GM21381 (cell line): Measurements from ENCODE around the gene SNPH.

Experiments used
- ATAC-seq: cut with Tn5 transposase; IDR thresholded peaks from one replicate; pipeline ENCODE4 v1.9.1; 2021; ENCODE audit warnings: mild to moderate bottlenecking, moderate library complexity; ENCODE audit not compliant: unreplicated experiment

Gene SNPH

DNA sequence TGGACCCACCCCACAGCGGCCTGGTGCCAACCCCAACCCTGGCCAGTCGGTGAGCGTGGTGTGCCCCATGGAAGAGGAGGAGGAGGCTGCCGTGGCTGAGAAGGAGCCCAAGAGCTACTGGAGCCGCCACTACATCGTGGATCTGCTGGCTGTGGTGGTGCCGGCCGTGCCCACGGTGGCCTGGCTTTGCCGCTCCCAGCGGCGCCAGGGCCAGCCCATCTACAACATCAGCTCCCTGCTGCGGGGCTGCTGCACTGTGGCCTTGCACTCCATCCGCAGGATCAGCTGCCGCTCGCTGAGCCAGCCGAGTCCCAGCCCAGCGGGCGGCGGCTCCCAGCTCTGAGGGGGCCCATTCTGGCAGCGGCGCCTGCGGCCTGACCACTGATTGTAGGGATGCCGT, 39.6 kb downstream of the SNPH start:
- ATAC-seq, result no peak

DNA sequence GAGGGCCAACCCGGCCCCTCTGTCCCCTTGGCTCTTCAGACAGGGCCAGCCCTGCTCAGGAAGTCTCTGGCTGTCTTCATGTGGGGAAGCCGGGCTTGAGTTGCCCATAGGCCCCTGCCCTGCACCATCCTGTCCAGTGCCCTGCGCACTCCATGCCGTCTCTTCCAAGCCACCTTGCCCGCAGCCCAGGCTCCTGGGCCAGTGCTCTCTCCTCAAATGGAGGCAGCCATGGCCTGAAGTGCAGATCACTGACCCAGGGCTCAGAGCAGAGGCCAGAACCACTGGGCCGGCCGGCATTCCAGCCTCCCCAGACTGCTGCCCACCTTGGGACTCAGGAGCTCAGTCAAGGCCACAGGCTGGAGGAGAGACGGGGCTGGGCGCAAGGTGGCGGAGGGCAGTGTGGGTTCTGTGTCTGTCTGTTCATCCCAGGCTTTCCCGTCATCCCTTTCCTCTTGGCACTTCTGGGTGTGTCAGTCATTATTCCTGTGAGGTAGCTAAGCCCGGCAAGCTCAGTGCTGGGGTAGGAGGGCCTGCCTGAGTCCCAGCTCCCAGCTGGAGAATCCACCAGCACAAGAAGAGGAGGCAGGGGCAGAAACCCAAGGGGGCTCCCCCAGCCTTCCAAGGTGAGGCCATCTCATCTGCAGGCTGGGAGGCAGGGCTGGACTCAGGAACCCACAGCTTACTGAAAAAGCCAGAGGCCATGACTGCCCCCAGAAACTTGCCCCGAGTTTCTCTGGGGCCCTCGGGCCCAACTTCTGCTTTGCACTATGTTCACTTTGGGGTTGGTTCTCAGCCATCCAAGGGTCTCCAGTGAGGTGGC, 40.4 kb downstream of the SNPH start:
- ATAC-seq, result no peak

DNA sequence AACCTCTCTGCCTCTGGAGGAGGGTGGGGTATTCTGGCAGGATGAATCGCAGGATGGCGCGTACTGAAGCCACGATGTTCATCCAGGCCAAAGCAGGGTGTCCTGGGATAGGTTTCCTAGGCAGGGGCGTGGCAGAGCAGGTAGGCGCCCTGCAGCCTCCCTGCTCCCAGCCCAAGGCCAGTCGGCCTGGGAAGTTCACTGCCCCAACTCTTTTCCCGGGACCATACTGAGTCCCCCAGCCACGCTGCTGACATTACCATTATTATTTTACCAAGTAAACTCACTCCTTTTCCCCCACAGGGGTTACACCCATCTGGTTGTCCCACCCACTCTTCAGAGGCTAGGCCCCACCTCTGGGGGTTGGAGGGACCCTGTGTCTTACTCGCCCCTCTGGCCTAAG, 41.1 kb downstream of the SNPH start:
- ATAC-seq, result no peak

DNA sequence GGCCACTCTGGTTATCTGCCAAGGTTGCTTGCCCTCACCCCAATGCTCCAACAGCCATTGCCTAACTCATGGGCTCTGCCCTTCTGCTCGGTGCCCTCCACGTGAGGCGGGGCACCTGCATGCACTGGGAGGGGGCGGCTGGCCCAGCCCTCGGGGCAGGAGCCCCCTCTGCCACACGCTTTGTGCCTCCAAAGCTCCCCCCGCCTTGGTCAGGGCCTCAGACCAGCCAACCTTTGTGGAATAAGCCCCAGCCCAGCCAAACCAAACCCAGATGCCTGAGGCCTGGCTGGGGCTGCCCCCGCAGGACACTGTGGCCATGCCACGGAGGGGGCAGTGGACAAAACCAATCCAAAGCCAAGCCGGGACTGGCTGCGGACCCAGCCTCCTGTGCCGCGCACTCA, 41.5 kb downstream of the SNPH start:
- no peak for ATAC-seq

DNA sequence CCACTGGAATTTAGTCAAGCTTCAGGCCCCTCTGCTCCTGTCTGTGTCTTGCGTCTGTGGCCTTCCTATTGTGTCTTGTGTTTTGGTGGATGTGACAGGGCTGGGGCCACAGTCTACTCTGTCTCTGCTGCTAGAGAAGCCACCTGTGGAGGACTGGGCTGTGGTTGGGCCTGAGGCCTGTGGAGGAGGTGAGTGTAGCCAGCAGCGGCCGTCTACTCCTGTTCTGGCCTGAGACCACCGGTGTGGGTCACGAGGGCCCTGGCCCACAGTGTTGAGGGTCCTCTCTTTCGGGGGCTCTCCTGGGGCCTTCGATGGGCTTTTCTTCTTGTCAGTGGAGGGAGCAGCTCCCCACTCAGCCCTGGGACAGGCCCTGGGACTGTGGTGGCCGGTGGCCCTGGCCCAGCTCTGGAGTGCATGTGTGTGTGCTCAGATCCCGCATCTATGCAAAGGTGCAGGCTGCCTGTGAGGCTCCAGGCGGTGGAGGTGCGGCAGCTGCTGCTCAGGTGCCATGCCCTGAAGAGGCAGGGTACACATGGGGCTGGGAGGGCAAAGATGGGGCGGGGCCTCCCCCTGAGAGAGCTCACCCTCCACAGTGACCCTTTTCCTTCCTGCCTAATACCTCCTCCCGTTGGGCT, 42.1 kb downstream of the SNPH start:
- ATAC-seq, result no peak

DNA sequence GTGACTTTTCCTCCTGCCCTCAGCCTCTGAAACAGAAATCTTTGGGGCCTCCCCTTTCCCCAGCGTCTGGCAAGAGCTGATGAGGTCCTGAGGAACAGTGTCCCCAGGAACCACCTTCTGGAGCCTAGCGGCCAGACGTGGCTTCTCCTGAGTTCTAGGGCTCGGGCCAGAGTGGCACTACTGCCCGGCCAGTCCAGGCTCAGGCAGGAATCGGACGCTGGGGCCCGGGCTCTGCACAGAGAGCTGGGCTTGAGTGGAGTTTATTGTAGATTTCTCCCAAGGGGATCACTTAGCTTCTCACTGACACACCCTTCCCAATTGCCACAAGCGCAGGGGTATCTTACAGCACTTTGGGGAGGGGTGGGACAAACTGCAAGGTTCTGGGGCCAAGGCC, 42.6 kb downstream of the SNPH start:
- ATAC-seq, result no peak

DNA sequence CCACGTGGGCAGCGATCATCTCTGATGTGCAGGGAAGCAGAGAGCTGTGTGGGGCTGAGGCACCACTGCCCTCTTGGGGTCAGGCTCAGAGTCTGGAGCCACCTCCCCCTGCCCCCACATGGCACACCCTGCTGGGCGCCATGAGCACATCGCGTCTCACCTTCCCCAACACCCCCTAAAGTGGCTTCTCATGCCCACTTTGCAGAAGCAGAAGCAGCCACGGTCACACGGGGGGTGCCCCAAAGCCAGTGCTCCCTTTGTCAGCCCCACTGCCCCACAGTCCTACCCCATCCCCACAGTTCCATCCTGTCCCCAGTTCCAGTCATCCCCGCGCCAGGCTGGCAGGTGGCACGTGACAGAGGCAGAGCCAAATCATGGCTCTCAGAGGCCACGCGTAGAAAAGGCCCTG, 43.3 kb downstream of the SNPH start:
- ATAC-seq, result no peak

DNA sequence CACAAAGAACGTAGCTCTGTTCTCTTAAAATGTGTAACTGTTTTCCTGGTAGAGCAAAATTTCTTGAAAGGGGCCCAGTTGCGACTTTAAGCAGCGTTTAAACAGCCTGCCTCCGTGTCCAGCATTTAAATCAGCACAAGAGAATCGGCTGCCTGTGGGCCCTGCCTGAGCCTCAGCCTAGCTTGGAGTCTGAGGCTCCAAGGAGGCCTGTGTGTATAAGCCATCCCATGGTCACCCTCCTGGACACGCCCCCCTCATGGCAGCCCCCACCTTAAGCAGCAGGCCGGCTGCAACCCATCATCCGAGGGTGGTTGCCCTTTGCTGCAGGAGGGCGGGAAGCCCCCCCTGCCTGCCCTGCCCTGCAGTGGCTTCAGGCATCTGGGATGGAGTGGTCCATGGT, 44.0 kb downstream of the SNPH start:
- ATAC-seq, result no peak

DNA sequence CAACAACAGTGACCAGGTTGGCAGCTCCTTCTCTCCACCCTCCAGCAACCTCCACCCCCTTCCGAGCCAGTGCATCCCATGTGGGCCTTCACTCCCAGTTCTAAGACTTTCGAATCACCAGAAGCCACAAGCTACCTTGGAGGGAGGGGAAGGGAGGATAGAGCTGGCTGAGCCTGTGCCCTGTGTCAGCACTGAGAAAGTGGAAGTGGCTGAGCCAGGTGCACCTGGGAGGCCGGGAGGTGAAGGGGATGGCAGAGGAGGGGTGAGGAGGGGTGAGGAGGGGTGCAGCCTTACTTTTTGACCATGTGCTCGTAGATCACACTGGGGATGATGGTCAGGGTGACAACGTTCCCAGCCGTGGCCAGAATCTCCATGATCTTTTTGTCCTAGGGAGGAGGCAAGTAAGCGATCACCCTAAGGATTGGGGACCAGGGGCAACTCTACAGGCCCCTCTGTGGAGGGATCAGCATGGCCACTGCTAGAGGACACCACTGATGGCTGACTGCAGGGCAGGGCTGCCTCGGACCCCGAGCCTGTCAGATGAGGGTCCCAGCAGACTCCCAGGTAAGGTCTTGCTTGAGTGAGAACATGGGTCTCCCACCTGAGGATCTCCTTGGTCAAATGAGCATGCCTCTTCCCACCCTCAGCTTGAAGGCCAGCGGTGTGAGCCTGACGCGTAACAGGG, 44.6 kb downstream of the SNPH start:
- no peak for ATAC-seq

DNA sequence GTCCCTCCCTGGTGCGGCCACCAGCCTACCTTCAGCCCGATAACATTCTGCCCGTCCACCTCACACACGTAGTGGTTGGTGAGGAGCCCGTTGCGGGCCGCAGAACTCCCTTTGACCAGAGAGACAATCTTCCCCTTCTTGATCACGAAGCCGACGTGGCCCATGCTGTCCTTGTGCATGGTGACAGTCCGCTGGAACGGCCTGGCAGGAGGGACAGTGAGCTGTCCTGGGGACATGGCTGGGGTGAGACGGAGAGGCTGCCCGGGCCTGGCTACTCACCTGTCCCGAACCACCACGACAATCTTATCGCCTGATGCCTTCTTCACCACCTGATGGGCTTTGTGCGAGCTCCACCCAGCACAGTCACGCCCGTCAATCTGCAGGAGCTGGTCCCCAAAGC, 46.2 kb downstream of the SNPH start:
- ATAC-seq, result no peak

DNA sequence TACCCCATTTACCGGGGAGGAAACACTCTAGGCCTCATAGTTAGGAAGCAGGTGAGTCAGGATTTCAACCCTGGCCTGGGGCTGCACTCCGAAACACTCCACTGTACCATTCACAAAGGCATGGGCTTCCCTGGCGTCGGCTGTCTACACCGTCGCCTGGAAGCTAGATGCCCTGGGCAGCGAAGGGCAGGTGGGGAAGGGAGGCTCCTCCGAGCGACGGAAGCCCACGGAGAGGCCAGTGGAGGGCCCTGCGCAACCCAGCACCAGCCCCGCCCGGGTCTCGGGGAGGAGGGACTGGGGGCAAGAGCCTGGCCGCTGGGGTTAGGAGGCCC, 46.8 kb downstream of the SNPH start:
- ATAC-seq, result no peak

DNA sequence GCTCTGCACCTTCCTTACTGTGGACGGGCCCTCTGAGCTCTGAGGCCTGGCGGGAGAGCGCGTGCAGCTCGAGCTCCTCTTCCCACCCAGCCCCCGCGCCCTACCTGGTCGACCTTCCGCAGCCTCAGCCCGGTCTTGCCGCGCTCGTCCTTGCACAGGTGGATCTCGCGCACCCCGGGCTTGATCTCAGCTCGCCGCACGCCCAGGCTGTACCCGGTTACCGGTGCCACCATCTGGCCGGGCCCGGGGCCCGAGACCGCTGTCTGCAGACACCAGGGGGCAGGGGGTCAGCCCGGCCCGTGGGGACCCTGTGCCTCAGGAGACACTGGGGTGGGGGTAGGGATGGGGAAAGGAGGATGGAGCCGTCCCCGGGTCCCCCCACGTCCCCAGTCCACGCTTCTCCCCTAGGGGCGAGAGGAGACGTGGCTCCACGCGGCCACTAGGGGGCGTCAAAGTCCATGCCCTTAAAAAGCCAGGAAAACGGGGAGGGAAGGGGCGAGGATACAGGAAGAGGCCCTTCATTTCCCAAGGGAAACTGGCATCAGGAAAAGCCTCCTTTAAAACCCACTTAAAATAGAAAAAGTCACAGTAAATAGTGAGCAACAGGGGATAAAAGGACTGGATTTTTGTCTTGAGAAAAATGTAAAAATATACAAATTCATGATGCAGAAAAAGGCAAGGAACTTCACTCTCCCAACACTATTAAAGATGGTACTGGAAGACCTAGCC, 47.3 kb downstream of the SNPH start:
- ATAC-seq, result no peak

DNA sequence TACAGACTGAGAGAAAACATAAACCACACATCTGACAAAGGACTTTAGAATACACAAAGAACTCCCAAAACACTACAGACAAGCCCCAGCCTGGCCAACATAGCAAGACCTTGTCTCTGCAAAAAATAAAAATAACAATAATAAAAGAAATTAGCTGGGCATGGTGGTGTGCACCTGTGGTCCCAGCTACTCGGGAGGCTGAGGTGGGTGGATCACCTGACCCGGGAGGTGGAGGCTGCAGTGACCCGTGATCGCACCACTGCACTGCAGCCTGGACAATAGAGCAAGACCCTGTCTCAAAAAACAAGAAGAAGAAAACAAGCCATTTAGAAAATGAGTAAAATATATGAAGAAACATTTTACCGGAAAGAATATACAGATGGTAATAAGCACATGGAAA, 49.7 kb downstream of the SNPH start:
- ATAC-seq, result no peak

DNA sequence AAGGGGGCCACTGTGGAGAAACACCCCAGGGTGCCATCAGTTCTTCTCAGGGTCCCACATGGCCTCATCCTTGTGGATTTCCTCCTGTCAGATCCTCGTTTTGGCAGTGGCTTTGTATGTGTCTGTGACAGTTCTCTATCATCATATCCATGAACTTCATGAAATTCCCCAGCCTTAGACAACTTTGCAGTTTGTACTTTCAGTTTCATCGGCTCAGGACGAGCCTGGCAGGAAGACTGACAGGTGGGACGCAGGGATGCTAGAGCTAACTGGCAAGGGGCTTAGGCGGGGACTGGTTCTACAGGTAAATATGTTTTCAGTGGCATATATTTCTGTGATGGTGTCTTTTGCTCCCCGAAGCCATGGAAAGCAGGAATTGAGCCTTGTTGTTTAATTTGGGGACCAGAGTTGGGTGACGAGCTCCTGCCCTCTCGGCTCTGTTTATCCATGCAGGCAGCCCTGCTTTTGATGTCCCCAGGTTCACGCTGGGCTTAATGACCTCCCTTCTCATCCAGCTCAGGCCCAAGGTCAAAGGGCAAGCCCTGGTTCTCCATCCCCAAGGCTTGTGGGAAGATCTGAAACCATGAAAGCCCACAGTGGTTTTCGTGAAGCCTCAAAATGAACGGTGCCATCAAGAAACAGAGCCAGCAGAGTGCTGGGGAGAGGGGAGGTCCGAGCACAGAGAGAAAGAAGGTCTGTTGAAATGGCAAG, 51.6 kb downstream of the SNPH start:
- ATAC-seq, result no peak

DNA sequence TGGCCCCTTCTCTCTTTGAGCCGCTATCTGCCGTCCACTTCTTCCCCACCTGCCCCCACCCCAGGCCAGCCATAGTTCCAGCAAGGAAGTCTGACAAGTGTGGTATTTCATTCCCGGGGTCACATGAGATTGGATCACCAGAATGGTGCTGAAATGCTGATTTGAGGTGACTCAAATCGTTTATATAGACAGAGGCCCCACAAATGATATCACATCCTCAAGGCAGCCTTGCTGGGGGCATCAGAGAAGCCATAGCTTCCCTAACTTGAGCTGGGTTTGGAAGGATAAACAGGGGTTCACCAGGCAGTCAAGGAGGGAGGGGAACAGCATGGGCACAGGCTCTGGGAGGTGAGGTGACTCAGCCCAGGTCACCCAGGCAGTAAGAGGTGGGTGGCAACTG, 53.0 kb downstream of the SNPH start:
- no peak for ATAC-seq

DNA sequence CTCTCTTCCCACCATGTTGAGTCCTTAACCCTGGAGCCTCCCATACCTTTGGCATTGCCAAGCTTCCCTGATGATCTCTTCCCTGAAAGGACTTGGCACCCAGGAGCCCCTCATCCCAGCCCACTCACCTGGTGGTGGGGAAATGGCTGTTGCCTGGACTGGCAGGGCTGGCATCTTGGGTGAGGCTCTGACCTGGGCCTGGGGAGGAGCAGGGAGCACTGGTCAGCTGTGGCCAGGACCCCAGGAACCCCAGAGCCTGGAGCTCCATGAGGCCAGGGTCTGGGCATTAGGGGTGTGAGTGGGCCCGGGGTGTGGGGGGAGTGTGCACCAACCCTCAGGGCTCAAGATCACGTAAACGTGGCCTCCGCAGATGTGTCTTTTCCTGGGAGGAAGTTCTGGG, 53.4 kb downstream of the SNPH start:
- ATAC-seq, result no peak

DNA sequence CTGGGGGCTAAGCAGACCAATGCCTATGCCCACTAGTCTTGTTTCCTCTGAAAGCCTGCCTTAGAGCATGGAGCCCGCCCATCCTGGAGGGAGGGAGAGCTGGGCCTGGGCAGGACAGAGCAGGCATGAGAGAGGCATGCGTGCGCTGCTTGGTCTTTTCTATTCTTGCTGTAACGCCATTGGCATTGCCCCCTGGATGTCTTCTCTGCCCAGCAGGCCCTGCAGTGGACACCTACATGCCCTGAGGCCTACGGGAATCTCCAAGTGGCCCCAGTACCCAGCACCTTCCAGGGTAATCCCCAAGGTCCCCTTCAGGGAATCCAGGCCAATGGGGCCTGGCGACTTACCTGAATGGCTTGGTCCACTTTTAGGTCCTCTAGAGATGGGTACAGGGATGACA, 53.9 kb downstream of the SNPH start:
- no peak for ATAC-seq

DNA sequence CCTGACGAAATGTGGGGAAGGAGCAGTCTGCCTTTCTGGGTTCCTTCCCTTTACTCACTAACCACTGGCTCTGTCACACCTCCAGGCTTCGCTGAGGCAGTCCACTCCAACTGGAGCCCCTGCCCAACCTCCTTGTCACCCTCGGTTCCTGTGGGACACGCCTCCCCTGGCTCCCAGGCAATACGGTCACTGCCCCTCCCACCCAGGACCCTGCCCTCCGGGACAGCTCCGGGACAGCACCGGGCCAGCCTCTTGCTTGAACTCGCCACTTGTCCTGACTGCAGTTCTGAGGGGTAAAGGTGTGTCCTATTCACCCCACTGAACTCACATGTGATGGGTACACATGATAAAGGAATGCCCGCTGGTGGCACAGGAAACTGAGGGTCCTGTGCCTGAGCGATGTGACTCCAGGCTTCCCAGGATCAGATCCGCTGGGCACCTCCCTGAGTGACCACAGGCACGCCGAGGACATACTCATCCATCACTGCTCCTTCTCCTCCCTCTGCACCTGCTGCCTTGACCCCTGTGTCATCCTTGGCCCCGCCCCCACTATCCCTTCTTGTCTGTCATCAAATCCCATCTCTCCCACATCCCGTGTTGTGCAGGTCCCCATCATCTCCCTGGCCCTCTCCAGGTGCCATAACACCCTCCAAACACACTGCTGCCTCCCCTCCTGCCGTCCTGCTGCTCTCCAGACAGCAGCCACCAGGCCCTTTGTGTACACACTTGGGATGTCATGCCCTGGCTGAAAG, 55.0 kb downstream of the SNPH start:
- ATAC-seq, result no peak

DNA sequence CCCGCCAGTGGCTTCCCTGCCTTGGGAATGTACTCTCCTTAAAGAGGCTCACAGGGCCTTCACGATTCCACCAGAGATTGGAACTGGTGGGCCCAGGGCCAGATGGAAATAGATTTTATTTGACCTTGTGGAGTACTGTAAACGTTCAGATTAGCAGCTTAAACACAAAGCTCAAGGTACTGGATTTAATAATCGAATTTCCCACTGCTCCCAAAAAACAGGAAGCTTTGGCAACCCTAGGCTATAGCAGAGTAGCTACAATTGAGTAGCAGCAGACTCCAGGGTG, 55.5 kb downstream of the SNPH start:
- no peak for ATAC-seq

DNA sequence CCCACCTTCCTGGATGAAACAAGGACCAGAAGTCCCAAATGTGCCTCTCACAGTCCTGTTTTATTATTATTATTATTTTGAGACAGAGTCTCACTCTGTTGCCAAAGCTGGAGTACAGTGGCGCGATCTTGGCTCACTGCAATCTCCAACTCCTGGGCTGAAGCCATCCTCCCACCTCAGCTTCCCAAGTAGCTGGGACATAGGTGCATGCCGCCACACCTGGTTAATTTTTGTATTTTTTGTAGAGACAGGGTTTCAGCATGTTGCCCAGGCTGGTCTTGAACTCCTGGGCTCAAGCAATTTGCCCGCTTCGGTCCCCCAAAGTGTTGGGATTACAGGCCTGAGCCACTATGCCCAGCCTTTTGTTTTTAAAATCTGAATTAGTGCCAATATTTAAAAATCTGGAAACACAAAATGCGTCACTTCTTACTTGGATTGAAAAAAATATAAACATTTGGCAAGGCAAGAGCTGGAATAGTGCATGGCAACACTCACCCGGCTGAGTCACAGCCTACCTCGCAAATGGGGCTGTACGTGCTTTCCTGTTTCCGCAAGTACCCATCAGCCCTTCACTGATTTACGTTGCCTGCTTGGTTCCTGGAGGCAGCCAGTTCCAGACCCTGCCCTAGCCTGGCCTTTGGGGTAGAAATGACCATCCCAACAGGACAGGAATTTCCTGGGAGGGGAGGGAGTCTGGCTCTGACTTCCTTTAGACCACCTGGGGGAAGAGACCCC, 56.6 kb downstream of the SNPH start:
- ATAC-seq, result no peak
